DMS 273 treated with DMSO at 0.1 percent for 48 hours (cell line): ENCODE measurements around the gene TMEM205.
"Not testable (repeated sequence)": the region's sequence is repeated elsewhere in the genome, so short reads cannot be mapped to it uniquely, and the experiment has no call there.

Source experiments
- DNase-seq: peaks from one replicate; lab custom pipeline; 2025; lab: John Stamatoyannopoulos, UW

Gene TMEM205

DNA sequence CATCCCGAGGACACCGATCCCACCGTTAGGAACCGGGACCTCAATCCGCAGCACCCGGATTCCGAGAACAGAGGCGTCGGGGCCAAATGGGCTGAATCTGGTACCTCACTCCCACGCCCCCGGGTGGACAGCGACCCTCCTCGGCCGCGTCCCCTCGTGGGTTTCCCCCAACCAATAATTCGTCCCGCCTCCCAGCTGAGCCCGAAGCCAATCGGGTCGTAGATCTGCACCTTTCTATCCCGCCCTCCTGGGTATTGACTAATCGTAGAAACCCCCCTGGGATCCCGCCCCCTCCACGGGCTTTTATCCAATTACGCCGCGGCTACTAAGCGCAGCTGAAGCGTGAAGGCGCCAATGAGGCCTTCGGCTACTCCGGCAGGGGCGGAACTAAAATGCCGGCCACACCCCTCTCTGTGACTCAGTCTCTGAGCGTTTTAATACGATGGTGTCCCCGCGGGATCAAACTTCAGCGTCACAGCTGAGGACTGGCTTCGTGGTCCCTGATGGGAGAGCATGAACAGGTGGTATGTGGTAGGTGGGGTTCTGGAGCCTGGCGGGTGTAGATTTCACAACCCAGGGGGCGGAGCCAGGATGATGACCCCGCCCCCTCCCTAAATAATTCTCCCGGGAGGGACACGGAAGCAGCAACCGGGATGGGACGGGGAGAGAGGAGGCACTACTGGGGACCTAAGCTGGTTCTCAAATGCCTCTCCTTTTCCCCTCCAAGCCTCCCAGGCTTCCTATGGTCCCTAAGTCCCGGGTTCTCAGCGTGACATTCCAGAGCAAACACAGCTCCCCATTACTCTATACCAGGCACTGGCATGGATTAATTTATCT is at the start of gene TMEM205, which contains the start of gene CCDC159:
TSS of gene TMEM205 (minus strand) at position 165 of the 837 bp plus-strand sequence. CDS start 649 bp downstream, outside the sequence.
TSS of gene CCDC159 (plus strand) at position 416 of the 837 bp plus-strand sequence. CDS start at position 504, 88 bp downstream.
- DNase-seq: peak; percentile 95

DNA sequence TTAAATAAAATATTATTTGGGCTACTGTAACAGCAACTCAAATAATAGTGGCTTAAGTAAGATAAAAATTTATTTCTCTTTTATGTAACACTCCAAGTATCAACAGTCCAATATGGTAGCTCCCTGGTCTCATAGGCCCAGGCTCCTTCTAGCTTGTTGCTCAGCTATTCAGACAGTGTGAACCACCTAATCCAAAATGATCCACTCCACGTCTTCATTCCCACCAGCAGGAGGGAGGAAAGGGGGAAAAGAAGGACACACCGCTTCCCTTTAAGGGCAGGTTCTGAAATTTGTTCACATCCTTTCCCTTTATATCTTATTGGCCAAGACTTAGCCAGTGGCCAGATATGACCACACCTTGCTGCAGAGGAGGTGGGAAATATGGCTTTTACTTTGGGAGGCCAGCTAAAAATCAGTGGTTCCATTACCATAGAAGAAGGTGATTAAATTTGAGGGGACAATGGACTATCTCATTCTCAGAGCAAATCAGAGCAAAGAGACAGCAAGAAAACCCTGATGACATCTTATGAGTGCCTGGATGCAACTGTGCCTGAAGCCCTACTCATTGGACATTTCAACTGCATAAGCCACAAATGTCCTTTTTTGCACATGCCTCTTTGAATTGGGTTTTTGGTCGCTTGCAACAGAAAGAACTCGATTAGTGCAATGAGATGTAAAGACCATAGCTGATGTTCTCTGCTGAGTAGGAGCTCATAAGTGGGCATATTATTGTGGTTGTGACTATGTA is 45.0 kb upstream of the TMEM205 start:
- DNase-seq: no peak

GRCh38 chr19:11390359-11390758 is 44.3 kb upstream of the TMEM205 start:
- no peak for DNase-seq

GRCh38 chr19:11387162-11388034 is 41.3 kb upstream of the TMEM205 start:
- DNase-seq: no peak

DNA sequence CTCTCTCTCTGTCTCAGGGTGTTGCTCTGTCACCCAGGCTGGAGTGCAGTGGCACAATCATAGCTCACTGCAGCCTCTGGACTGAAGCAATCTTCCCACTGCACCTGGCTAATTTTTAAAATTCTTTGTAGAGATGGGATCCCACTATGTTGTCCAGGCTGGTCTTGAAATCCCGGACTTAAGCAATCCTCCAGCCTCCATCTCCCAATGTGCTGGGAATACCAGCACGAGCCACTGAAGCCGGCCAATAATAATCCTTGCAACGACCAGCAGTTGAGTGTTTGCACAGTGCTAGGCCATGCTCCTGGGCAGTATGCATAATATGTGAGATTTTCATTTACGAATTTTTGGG is 38.7 kb upstream of the TMEM205 start:
- DNase-seq: no peak

GRCh38 chr19:11383706-11384048 is 37.6 kb upstream of the TMEM205 start:
- no peak for DNase-seq

- DNase-seq: no peak
Observed at GRCh38 chr19:11382898-11383705, 37.0 kb upstream of the TMEM205 start.

- peak; percentile 94 for DNase-seq
Observed at GRCh38 chr19:11380653-11381537, 34.8 kb upstream of the TMEM205 start.

DNA sequence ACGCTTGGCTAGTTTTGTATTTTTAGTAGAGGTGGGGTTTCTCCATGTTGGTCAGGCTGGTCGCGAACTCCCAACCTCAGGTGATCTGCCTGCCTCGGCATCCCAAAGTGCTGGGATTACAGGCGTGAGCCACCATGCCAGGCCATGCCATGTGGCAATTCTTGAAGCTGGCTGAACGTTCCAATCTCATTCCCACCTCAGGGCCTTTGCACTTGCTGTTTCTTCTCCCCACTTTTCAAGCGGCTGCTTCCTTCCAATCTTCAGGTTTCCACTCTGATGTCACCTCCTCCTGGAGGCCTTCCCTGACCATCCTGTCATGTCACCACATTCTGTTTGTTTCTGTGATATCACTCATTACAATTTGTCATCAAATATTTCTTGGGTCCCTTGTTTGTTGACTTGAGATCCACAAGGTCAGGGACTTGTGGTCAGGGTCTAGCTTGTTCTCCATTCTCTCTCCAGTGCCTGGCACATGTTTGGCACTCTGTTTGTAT is 33.8 kb upstream of the TMEM205 start:
- no peak for DNase-seq

- DNase-seq: not testable (repeated sequence)
Observed at GRCh38 chr19:11379269-11379845, 33.3 kb upstream of the TMEM205 start.

- DNase-seq: no peak
Observed at GRCh38 chr19:11378319-11379189, 32.5 kb upstream of the TMEM205 start.

GRCh38 chr19:11377756-11378155 is 31.7 kb upstream of the TMEM205 start:
- no peak for DNase-seq

DNA sequence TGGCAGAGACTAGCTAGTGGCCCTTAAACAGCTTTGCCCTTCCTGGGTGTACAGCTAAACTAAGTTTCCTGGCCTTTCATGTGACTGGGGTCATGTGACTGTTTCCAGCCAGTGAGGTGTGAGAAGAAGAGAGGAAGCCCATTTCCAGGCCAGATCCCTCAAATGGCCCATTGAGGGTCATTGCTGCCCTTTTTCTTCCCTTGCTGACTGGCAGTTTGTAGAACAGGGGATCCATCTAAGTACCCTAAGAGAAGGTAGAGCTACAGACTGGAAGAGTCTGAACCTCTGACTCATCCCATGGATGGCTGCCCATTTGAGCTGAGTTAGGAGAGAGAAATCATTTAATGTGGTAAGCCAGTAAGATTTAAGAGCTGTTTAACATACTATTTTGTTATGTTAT is 31.2 kb upstream of the TMEM205 start:
- no peak for DNase-seq

GRCh38 chr19:11375143-11375948 is 29.3 kb upstream of the TMEM205 start:
- DNase-seq: no peak

DNA sequence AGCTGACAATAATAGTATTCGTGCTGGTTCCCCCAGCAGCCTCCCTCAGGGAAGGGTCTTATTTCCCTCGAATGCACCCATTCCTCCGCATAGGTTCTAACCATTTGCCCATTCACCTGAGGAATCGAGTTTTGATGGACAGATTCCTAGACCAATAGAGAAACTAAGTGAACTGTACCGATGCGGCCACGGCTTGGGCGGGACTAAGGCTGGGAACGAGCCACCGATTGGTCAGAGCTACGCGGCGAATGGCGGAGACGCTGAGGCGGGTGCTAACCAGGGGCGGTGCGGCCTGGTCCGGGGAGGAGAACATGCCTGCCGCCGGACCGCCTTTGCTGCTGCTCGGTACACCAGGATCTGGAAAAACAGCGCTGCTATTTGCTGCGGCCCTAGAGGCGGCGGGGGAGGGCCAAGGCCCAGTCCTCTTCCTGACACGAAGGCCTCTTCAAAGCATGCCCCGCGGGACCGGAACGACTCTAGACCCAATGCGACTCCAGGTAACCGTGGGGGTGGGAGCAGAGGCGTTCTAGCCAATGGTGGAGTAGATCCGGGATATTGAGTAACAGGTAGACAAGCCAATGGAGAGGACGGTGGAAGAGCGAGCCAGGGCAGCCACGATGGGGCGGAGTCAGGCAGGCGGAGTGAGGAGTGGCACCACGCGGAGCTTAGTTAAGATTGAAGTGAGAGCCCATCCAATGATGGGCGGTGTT is 28.5 kb upstream of the TMEM205 start, which contains the start of gene SWSAP1:
TSS of gene SWSAP1 (plus strand) at position 234 of the 710 bp plus-strand sequence. CDS start at position 249, 15 bp downstream.
- DNase-seq: peak; percentile 99

GRCh38 chr19:11373885-11374432 is 27.9 kb upstream of the TMEM205 start:
- no peak for DNase-seq
